Keratinocyte (primary cell): ENCODE measurements around the gene LTBR. TPM values are rescaled to one million over a fixed set of nuclear protein-coding genes. Genes with fewer than 3 reads are reported as not detected.
"Not testable (repeated sequence)": the region's sequence is repeated elsewhere in the genome, so short reads cannot be mapped to it uniquely, and the experiment has no call there.

Experiments used
- DNase-seq: peaks from one replicate; pipeline ENCODE4 v3.0.0-alpha.2; 2011; ENCODE audit warnings: low read depth, missing footprints, low spot score
- FAIRE-seq: peaks from 2 replicates; lab custom pipeline; 2011; peaks lifted over from hg19 to GRCh38; lab: Jason Lieb, UNC
- H2AFZ ChIP-seq: 2 replicates; pipeline ENCODE4 v1.6.0; 2012; ENCODE audit warnings: low read length, control low read depth, inconsistent platforms; ENCODE audit not compliant: control insufficient read depth
- H3K27ac ChIP-seq: 2 replicates; pipeline ENCODE4 v1.5.1; 2011; ENCODE audit warnings: low read length; ENCODE audit not compliant: control insufficient read depth, insufficient read depth
- H3K27me3 ChIP-seq: 3 replicates; pipeline ENCODE4 v1.6.0; 2011; ENCODE audit warnings: low read length; ENCODE audit not compliant: control insufficient read depth, insufficient read depth; ENCODE audit errors: extremely low read depth
- H3K36me3 ChIP-seq, 2 experiments: 2 replicates in 1 of 2; 3 replicates in 1 of 2; pipeline ENCODE4 v1.5.1; 2011; ENCODE audit warnings: low read length in 2 of 2, mild to moderate bottlenecking in 1 of 2; ENCODE audit not compliant: control insufficient read depth in 2 of 2, insufficient read depth in 2 of 2; ENCODE audit errors: extremely low read depth in 1 of 2
- H3K4me1 ChIP-seq: 3 replicates; pipeline ENCODE4 v1.5.1; 2011; ENCODE audit warnings: low read length; ENCODE audit not compliant: control insufficient read depth, insufficient read depth; ENCODE audit errors: extremely low read depth
- H3K4me2 ChIP-seq: 3 replicates; pipeline ENCODE4 v1.6.0; 2011; ENCODE audit warnings: low read depth, low read length; ENCODE audit not compliant: control insufficient read depth, insufficient read depth; ENCODE audit errors: extremely low read depth
- H3K4me3 ChIP-seq, 3 experiments: fragments of 200-600 bp in 1 of 3; sonication (generic) in 1 of 3; 2 replicates in 2 of 3; 3 replicates in 1 of 3; pipeline ENCODE4 v1.5.1; 2011 to 2016; ENCODE audit warnings: low read length in 3 of 3, mild to moderate bottlenecking in 3 of 3, control low read depth in 2 of 3, inconsistent platforms in 1 of 3, low read depth in 1 of 3, mixed read lengths in 1 of 3, mixed run types in 1 of 3, moderate library complexity in 1 of 3; ENCODE audit not compliant: control insufficient read depth in 2 of 3, insufficient read depth in 2 of 3; ENCODE audit errors: extremely low read depth in 1 of 3
- H3K79me2 ChIP-seq: 2 replicates; pipeline ENCODE4 v1.6.0; 2012; ENCODE audit warnings: low read length; ENCODE audit not compliant: control insufficient read depth, insufficient read depth
- H3K9ac ChIP-seq: 3 replicates; pipeline ENCODE4 v1.6.0; 2011; ENCODE audit warnings: low read length; ENCODE audit not compliant: control insufficient read depth, insufficient read depth; ENCODE audit errors: extremely low read depth
- H3K9me1 ChIP-seq: 3 replicates; pipeline ENCODE4 v1.6.0; 2011; ENCODE audit warnings: low read length; ENCODE audit not compliant: control insufficient read depth, insufficient read depth; ENCODE audit errors: extremely low read depth
- H3K9me3 ChIP-seq: 2 replicates; pipeline ENCODE4 v1.5.1; 2012; ENCODE audit warnings: low read depth, low read length; ENCODE audit not compliant: control insufficient read depth
- H4K20me1 ChIP-seq: 3 replicates; pipeline ENCODE4 v1.6.0; 2011; ENCODE audit warnings: low read length; ENCODE audit not compliant: control insufficient read depth, insufficient read depth; ENCODE audit errors: extremely low read depth
- CTCF ChIP-seq, 3 experiments: IDR thresholded peaks in 1 of 3; conservative IDR thresholded peaks in 1 of 3; optimal IDR thresholded peaks in 1 of 3; 2 replicates in 2 of 3; 3 replicates in 1 of 3; pipeline versions ENCODE3 to v1.5.1; 2011; ENCODE audit warnings: low read length in 3 of 3, mild to moderate bottlenecking in 3 of 3, moderate library complexity in 2 of 3, control low read depth in 1 of 3, inconsistent platforms in 1 of 3; ENCODE audit not compliant: insufficient read depth in 2 of 3; ENCODE audit errors: extremely low read depth in 1 of 3
- EZH2 ChIP-seq: IDR thresholded peaks from one replicate; pipeline ENCODE4 v1.6.1; 2012; ENCODE audit warnings: inconsistent platforms, mild to moderate bottlenecking, low read length, moderate library complexity
- dilution Hi-C: fragments of 300-500 bp; cut with MboI; formaldehyde crosslinking; loops from one replicate; pipeline ENCODE4 v1.7.0; 2020; ENCODE audit warnings: low sequenced_read_pairs; ENCODE audit not compliant: extremely low pct_ligation_motif_present
- polyA plus RNA-seq, 5 experiments: library from polyadenylated mRNA; depleted of rRNA in 3 of 5; stranded (reverse) in 3 of 5; stranded (forward) in 1 of 5; unstranded in 1 of 5; fragments of >200 nt; gene quantifications; 1 replicate in 1 of 5; 2 replicates in 3 of 5; 3 replicates in 1 of 5; pipeline versions ENCODE4 v1.2.1 to v1.2.3, GENCODE V29; 2011 to 2012; ENCODE audit warnings: missing spikeins in 2 of 5, low read depth in 1 of 5, low replicate concordance in 1 of 5

LTBR gene
- polyA plus RNA-seq, 1 donor (not counting 4 experiments of a cell fraction or from before 2014, with no cell fraction given), result 42.7 TPM

DNA sequence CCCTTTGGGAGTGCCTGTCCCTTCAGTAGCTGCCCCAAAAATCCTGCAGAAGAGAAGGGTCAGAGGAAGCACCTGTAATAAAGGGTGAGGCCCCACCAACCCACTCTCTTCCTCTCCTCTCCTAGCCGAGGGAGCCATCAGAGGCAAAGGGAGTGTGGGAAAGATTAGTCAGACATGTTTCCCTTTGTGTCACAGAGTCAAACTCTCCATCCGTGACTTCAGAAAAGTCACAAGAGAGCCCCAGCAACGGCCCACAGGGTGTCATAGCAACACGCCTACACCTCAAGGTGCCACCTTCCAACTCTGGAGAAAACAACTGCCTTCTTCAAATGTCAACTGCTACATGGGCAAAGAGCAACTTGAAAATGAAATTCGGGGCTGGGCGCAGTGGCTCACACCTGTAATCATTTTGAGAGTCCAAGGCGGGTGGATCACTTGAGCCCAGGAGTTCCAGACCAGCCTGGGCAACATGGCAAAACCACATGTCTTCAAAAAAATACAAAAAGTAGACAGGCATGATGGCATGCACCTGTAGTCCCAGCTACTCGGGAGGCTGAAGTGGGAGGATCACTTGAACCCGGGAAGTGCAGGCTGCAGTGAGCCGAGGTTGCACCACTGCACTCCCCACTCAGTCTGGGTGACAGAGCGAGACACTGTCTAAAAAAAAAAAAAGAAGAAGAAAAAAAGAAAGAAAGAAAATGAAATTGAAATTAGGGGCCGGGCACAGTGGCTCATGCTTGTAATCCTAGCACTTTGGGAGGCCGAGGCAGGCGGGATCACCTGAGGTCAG, 43.1 kb downstream of the LTBR start:
- no peaks in the 10 kb centered on the region for H4K20me1 ChIP-seq
- no peak overlapping the region for H3K4me3 ChIP-seq
- no peaks in the 10 kb centered on the region for H3K27me3 ChIP-seq
- no peak overlapping the region for H3K9ac ChIP-seq
- TF ChIP-seq EZH2 (no peak), CTCF (optimal IDR thresholded peaks at IDR 0.05 in 1 of 3, IDR thresholded peaks at IDR 0.05 in 1 of 3, conservative IDR thresholded peaks at IDR 0.05 in 1 of 3; ENCODE audit: extremely low read depth in 1 of 3, insufficient read depth in 2 of 3, low read length in 3 of 3) (no peak)
- H2AFZ ChIP-seq, result no peak overlapping the region
- no peaks in the 10 kb centered on the region for H3K9me3 ChIP-seq
- no peak overlapping the region for H3K4me2 ChIP-seq
- DNase-seq (no peak), FAIRE-seq (no peak)
- no peaks in the 10 kb centered on the region for H3K79me2 ChIP-seq
- no peaks in the 10 kb centered on the region for H3K9me1 ChIP-seq
- H3K27ac ChIP-seq, result no peak overlapping the region
- dilution Hi-C loops, result no loop called here
- no peaks in the 10 kb centered on the region for H3K36me3 ChIP-seq
- H3K4me1 ChIP-seq, result peaks cover 15% of the 10 kb centered on the region

DNA sequence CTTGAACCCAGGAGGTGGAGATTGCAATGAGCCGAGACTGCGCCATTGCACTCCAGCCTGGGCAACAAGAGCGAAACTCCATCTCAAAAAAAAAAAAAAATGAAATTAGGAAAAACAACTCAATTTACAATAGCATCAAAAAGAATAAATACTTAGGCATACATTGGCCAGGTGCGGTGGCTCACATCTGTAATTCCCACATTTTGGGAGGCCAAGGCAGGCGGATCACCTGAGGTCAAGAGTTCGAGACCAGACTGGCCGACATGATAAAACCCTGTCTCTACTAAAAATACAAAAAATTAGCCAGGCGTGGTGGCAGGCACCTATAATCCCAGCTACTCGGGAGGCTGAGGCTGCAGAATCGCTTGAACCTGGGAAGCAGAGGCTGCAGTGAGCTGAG, 43.8 kb downstream of the LTBR start:
- H3K9me1 ChIP-seq, H3K9me3 ChIP-seq, H4K20me1 ChIP-seq, H3K36me3 ChIP-seq, FAIRE-seq, H3K4me2 ChIP-seq, DNase-seq, H3K4me3 ChIP-seq, H3K27me3 ChIP-seq, H3K79me2 ChIP-seq, H3K27ac ChIP-seq, H2AFZ ChIP-seq, dilution Hi-C loops, H3K9ac ChIP-seq: not testable (repeated sequence)
- peaks cover 15% of the 10 kb centered on the region for H3K4me1 ChIP-seq
